Measurements from ENCODE around the gene DNAH1.

The DNAH1 gene

DNA sequence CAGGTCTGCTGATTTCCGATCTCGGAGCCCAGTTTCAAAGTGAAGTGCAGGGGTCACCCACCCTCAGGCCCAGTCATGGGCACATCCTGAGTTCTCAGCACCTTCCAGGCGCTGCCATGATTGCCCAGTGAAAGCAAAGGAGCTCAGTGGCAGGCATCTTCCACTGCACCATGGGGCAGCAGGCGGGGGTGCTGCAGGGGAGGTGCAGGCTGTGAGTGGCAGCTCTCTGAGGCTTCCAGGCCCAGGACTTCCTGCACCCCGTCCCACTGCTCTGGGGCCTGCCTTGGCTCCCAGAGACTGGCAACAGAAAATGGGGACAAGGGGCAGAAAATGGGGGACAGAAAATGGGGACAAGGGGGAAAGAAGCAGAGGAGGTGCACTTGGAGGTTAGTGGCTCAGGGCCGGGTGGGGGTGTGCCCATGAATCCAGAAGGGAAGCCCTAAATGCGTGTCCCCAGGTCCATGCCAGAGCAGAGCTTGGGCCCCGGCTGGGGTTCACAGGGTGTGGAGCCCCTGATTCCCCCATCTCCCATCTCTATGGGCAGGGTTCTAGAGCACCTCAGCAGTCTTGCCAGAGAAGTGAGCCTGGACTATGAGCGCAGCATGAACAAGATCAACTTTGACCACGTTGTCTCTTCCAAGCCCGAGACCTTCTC lies 28.0 kb downstream of the DNAH1 start:
- no peak for DNase-seq

DNA sequence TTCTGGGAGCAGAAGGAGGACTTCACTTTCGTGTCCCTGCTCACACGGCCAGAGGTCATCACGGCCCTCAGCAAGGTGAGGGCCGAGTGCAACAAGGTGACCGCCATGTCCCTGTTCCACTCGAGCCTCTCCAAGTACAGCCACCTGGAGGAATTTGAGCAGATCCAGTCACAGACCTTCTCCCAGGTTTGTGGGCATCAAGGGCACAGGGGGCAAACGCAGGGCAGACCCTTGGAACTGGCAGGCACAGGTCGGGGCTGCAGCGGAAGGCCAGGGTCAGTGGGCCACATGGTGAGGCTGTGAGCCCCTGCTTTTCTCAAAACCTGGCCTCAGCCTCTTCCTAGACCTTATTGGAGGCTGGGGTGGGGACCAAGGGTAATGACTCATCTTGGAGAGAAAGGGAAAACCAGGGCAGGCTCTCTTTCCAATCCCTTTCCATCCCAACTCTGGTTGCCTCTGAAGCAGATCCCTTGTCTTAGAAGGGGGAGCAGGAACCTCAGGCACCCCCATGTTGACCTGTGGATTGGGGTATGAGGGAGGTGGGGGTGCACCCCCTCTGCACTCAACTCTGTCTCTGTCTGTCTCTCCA lies 29.5 kb downstream of the DNAH1 start:
- DNase-seq: no peak

DNA sequence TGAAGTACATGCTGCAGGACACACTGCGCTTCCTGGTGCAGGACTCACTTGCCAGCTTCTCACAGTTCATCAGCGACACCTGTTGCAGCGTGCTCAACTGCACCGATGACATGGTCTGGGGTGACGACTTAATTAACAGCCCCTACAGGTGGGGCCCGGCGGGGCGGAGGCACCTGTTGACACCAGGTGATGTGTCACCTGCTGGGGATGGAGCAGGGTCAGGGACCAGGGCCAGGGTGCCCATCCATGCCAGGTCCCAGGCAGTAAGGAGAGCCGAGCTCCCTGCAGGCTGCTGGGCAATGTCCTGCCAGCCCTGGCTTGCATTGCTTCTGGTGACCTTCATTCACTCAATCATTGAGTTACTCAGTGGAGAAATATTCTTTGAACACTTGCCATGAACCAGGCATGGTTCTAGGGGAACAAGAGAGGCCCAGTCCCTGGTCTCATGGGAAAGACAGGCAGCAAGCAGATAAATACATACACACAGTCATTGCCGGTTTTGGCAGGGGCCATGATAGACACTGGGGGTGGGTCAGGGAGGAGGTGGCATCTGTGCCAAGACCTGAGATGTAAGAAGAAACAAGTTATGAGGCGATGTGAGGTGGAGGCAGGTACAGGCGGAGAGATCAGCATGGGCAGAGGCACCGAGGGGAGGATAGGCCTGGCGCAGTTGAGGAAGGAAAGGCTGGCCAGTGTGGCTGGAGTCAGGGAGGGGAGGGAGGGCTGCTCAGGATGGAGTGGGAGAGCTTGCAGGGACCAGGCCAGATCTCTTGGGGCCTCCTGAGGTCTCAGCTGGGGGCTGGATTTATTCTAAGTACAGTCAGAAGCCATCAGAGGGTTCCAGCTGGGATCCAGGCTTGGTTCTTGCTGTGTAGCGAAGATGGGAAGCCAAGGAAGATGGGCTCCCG lies 30.8 kb downstream of the DNAH1 start:
- DNase-seq: no peak

DNA sequence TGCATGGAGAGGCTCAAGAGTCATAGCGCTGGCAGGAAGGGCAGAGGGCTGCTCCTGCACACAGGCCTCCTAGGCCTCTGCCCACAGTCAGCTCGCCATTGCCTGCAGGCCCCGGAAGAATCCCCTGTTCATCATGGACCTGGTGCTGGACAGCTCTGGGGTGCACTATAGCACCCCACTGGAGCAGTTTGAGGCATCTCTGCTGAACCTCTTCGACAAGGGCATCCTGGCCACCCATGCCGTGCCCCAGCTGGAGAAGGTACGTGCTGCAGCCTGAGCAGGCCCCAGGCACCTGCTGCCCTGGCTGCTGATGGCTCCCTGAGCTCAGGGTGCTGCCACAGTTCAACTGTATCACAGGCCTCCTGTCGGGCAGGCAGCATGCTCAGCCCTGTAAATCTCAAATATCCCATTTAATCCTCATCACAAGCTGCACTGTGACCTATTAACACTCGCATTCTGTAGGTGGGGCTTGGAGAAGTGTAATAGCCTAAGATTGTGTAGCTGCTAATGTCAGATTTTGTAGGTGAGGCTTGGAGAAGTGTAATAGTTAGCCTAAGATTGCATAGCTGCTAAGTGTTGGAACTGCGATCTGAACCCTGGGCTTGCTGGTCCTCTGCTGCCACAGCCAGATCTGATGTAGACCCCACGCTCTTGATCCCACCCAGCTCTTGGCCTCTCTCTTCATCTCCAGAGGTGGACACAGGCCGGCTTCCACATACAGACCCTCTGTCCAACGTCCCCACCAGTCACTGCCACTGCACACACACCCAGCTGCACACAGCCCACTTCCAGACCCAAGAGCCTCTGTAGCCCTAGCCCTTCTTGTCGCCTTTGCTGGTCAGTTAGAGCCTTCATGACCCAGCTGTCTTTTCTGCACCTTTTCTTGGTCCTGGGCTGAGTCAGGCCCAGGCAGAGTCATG lies 31.9 kb downstream of the DNAH1 start:
- no peak for DNase-seq

DNA sequence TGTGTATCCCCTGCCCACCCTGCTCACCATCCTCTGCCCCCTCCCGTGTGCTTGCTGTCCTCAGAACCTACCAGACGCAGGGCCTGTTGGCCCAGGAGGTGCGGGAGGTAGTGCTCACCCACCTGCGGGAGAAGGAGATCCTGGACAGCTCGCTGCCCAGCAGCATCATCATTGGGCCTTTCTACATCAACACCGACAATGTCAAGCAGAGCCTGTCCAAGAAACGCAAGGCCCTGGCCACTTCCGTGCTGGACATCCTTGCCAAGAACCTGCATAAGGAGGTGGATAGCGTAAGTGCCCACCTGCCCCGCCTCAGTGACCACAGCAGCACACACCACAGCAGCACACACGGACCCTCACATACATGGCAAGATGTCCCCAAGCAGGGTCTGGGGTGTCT lies 33.0 kb downstream of the DNAH1 start:
- no peak for DNase-seq

DNA sequence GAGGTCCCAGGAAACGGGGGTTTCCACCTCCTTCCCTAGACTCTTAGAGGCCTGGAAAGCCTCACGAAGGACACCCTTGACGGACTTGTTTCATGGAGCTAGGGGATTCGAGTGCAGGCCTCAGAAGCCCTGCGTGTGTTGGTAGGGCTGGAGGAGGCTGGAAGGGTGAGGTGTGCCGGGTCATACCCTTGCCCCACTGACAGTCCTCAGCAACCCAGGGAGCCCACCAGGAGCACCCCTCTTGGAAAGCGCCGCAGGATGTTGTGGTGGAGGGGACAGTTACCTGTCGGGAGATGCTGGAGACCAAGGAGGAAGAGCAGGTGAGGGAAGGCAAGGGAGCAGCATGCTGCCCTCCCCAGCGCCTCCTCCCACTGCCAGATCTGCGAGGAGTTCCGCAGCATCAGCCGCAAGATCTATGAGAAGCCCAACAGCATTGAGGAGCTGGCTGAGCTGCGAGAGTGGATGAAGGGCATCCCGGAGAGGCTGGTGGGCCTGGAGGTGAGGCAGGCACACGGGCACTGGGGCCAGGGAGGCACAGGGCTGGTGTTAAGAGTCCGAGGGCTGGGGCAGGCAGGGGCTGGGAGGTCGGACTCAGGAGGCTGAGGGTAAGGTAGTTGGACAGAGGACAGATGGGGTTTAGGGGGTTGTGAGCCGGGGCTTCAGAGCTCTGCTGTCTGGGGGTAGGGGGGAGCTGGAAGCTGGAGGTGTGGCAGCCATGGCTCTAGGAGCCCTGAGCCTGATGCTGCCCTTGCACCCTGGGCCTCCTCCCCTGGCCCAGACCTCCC lies 33.7 kb downstream of the DNAH1 start:
- DNase-seq: no peak

DNA sequence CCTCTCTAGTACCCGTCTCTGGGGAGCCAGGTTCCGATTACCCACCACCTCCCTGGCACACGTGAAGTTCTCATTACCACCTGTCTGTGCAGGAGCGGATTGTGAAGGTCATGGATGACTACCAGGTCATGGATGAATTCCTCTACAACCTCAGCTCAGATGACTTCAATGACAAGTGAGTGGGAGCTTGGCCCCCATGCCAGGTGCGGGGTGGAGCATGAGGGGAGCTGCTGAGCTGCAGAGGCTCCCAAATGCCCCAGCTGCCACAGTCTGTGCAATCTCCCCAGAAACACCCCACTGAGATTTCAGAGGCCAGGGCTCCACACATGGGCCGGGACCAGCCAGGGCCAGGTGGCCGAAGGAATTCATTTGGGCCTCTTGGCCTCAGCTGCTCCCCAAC lies 34.3 kb downstream of the DNAH1 start:
- DNase-seq: no peak

DNA sequence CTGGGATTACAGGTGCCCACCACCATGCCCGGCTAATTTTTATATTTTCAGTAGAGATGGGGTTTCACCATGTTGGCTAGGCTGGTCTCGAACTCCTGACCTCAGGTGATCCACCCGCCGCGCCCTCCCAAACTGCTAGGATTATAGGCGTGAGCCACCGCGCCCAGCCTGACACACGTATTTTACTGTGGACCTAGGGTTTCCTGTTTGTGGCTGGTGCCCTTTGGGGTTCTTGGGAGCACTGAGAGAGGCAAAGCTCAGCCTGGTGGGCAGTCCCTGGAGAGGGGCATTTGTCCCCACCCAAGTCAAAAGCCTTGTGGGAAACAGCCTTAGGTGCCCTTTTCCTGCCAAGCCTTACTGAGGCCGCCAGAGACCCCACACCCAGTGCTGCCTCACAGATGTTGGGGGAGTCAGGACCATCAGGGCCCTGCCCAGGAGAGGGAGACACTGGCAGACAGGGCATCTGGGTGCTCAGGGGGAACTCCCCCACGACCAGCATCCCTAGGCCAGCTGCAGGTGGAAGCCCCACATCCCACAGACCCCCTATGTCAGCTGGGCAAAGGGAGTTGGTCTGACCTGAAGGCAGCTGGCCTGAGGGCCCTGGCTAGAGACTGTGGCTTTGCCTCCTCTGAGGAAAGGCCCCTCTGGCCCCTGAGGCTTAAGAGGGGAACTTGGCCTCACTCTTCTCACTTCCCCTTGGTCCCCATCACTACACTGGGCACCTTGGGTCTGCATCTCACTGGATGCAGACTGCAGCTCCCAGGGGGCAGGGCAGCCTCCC lies 35.1 kb downstream of the DNAH1 start:
- no peak for DNase-seq

DNA sequence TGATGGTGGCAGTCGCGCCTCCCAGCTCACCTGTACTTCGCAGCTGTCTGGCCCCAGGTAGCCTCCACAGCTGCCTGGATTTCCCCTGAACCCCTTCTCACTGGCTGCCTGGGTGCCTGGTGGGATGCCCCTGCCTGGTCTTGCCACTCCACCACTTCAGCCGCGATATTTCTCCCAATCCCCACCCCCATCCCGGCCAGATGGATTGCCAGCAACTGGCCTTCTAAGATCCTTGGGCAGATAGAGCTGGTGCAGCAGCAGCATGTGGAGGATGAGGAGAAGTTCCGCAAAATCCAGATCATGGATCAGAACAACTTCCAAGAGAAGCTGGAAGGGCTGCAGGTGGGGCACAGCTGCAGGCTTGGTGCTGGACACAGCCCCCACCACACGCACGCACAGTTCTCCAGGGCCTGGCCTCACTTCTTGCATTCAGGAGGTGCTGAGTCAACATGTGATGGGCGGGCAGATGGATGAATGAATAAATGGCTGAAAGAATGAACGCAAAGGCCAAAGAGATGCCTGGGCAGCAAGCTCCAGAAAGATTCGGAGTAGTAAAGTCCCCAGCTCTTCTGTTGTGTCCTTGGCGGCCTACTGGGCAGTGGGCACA lies 35.7 kb downstream of the DNAH1 start:
- DNase-seq: no peak

DNA sequence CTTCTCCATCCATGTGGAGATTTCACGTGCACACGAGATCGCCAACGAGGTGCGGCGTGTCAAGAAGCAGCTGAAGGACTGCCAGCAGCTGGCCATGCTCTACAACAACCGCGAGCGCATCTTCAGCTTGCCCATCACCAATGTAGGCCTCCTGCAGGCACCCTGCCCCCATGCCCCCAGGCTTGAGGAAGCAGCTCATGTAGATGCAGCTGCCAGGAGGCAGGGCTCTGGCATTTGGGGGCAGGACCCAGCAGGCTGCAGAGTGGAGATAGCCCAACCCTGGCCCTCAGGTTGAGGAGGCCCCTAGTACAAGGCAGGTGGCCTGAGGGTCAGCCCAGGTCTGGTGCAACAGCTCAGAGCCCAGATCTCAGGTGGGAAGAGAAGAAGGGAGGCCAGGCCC lies 36.4 kb downstream of the DNAH1 start:
- no peak for DNase-seq

DNA sequence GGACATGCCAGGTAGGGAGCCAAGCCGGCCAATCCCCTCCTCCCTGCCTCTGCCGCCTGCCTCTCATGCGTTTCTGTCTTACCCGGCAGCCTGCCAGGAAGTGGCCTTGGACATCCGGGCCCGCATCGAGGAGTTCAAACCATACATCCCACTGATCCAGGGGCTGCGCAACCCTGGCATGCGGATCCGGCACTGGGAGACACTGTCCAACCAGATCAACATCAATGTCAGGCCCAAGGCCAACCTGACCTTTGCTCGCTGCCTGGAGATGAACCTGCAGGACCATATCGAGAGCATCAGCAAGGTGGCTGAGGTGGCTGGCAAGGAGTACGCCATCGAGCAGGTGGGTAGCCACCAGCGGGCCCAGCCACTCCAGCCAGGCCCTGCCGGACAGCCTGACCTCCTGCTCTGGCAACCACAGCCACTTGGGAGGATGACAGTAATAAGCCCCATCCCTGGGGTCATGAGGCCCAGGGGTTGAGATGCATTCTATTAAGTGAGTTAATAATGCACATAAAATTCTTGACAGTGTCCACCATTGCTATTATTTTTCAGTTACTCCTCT lies 37.3 kb downstream of the DNAH1 start:
- DNase-seq: no peak

DNA sequence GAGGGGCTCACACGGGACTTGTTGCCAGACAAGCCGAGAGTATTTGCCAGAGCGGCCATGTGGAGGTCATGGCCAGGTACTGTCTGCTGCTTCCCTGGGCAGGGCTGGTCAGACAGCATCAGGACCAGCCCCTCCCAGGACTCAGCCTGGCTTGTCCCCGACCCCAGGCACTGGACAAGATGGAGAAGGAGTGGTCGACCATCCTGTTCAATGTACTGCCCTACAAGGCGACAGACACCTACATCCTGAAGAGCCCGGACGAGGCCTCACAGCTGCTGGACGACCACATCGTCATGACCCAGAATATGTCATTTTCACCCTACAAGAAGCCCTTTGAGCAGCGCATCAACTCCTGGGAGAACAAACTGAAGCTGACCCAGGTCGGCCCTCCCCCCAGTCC lies 38.6 kb downstream of the DNAH1 start:
- DNase-seq: no peak

DNA sequence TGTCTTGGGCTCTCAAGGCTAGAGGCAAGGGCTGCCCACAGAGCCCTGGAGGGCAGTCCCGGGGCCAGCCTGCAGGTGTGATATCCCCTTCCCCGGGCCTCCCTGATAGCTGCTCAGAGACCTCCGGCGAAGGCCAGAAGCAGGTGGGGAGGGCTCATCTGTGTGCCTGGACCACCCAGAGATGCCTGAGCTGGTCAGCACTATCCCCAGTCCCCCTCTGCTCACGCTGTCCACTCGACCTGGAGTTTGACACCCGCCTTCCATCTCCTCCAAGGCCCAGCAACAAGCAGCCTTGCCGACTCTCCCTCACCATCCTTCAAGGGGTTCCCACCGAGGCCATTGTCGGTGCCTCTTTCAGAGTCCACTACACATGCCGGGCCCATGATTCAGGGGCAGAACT lies 39.4 kb downstream of the DNAH1 start:
- no peak for DNase-seq

DNA sequence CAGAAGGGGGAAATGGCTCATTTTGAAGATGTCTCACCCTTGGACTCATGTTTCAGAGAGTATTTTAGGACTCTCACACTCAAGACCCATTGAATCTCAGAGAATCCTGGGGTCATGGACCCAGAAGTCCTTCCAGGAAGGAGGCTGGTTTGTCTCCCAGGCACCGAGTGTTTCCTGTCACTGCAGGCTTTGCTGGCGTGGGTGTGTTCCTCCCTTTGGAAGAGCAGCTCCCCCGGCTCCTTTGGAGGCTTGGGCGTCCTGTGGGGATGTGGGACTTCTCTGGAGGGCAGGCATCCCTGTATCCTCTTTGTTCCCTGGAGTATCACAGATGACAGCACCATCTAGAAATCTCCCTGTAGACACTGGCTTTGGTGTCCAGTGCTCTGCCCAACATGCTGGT lies 40.0 kb downstream of the DNAH1 start:
- DNase-seq: no peak

DNA sequence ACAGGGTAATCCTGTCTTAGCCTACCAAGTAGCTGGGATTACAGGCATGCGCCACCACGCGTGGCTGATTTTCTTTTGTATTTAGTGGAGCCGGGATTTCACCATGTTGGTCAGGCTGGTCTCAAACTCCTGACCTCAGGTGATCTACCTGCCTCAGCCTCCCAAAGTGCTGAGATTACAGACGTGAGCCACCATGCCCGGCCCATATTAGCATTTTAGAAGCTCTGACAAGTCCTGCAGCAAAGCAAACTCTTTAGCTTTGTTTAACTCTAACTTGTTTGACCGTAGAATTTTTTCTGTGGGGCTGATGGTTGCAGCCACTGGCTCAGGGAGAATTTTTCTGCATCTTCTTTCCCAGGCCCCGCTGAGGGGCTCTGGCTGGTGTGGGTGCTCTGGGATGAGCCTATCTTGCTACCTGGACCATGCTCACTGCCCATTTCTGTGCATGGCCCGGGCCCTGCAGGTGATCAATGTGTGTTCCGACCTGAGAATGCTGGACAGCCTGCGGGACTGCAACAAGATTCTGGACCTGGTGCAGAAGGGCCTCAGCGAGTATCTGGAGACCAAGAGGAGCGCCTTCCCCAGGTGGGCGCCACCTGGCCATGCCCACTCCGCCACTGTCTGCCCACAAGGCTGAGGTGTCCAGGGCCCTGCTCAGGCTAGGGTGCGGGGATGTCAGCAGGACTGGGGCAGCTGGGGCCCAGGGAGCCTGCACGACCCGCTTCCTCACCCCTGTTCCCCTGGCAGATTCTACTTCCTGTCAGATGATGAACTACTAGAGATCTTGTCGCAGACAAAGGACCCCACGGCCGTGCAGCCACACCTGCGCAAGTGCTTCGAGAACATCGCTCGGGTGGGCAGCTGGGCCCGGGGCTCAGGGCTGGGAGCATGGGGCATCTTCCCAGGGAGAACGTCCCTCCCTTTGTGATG lies 41.3 kb downstream of the DNAH1 start:
- no peak for DNase-seq

DNA sequence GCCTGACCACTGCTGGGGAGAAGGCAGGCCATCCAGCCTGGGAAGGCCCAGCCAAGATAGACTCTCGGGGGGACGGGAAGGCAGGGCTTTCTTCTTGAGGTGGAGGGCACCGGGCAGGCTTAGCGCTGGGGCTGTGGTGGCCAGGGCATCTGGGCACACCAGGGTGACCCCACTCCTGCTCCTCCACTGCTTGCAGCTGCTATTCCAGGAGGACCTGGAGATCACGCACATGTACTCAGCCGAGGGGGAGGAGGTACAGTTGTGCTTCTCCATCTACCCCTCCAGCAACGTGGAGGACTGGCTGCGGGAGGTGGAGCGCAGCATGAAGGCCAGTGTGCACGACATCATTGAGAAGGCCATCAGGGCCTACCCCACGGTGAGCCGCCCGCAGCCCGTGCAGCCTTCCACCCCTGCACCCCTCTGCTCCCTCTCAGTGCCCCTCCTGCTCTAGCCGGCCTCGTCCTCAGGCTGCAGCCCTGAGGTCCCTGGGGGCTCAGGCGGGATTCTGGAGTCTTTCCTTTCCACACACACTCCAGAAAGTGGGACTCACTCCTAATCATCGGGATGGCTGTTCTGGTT lies 42.3 kb downstream of the DNAH1 start:
- DNase-seq: no peak

DNA sequence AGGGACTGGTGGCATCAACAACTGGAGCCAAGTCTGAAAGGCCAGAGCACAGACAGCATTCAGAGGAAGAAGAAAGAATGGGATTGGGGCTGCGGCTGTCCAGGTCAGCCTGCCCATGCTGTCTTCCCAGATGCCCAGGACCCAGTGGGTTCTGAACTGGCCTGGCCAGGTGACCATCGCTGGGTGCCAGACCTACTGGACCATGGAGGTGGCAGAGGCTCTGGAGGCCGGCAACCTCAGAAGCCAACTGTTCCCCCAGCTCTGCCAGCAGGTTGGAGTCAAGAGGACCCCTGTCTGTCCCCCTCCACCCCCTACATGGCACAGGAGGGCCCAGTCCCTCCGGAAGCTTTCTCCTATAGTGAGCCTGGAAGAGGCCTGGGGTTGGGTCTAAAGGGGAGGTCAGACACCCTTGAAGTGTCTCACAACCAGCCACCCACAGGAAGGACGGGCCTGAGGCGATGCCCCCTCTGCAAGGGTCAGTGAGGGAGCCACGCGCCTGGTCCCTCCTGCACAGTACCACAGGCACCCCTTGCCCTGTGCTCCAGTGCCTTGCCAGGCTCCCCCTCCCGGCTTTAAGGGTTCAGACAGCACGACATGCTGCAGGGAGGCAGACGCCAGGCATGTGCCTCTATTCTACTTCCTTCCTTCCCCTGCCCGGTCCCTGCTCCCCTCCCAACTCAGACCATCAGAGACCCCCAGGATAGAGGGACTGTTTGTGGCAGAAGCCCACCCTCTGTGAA lies 43.2 kb downstream of the DNAH1 start:
- DNase-seq: no peak

DNA sequence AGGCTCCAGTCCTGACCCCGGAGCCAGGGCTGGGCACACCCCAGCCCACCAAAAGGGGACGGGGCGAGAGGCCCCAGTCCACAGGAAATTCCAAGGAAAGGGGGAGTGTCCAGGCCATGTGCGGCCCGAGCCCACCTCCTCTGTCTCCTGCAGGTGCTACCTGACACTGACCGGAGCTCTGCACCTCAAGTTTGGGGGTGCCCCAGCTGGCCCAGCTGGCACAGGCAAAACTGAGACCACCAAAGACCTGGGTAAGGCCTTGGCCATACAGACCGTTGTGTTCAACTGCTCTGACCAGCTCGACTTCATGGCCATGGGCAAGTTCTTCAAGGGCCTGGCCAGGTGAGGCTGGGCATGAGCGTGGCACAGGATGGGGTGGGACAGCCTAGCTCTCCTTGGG lies 44.9 kb downstream of the DNAH1 start:
- no peak for DNase-seq
